SK-N-SH (cell line): ENCODE data around the gene ZNF407. TPM values are rescaled to one million over a fixed set of nuclear protein-coding genes. Genes with fewer than 3 reads are reported as not detected.

Experiments
- CTCF ChIA-PET: fragments of 300-600, 350-600 bp; formaldehyde crosslinking; extraction: SDS; loops from one replicate; lab custom pipeline; 2021; lab: Yijun Ruan, JAX
- POLR2A ChIA-PET: fragments of 350-600 bp; sonication (Branson Sonifier 250); formaldehyde crosslinking; extraction: SDS; loops from one replicate; lab custom pipeline; 2020; ENCODE audit warnings: antibody characterized with exemption, inconsistent platforms; lab: Yijun Ruan, JAX
- DNase-seq: peaks from one replicate; pipeline ENCODE4 v3.0.0; 2012
- H2AFZ ChIP-seq: fragments of 200-600 bp; sonication (generic); 2 replicates; pipeline ENCODE4 v1.8.1; 2016; ENCODE audit warnings: antibody characterized with exemption, mild to moderate bottlenecking, low read depth
- H3F3A ChIP-seq: fragments of 200-600 bp; sonication (generic); replicated peaks from 2 replicates; pipeline ENCODE3; 2016; ENCODE audit warnings: antibody characterized with exemption, mild to moderate bottlenecking; ENCODE audit not compliant: insufficient read depth
- H3K27ac ChIP-seq, 2 experiments: fragments of 200-500 bp in 1 of 2; fragments of 200-600 bp in 1 of 2; sonication (Bioruptor generic) in 1 of 2; sonication (generic), shearing (Covaris generic) in 1 of 2; 2 replicates each; pipeline versions ENCODE4 v1.5.1 to v1.6.1; 2014 to 2016; ENCODE audit warnings: low read depth in 2 of 2, inconsistent platforms in 1 of 2, low read length in 1 of 2, mild to moderate bottlenecking in 1 of 2, mixed read lengths in 1 of 2
- H3K27me3 ChIP-seq: fragments of 200-600 bp; sonication (generic), shearing (Covaris generic); 2 replicates; pipeline ENCODE4 v1.6.1; 2016; ENCODE audit warnings: mixed run types; ENCODE audit not compliant: insufficient read depth
- H3K36me3 ChIP-seq, 2 experiments: fragments of 200-500 bp in 1 of 2; fragments of 200-600 bp in 1 of 2; sonication (Bioruptor generic) in 1 of 2; sonication (generic) in 1 of 2; replicated peaks in 1 of 2; 2 replicates each; pipeline versions ENCODE3 to v1.5.1; 2014 to 2016; ENCODE audit warnings: low read length in 1 of 2, mild to moderate bottlenecking in 1 of 2; ENCODE audit not compliant: insufficient read depth in 2 of 2, control insufficient read depth in 1 of 2
- H3K4me1 ChIP-seq, 2 experiments: fragments of 200-500 bp in 1 of 2; fragments of 200-600 bp in 1 of 2; sonication (Bioruptor generic) in 1 of 2; sonication (generic), shearing (Covaris generic) in 1 of 2; 2 replicates each; pipeline versions ENCODE4 v1.5.1 to v1.6.1; 2014 to 2016; ENCODE audit warnings: low read depth in 1 of 2, low read length in 1 of 2, mixed run types in 1 of 2; ENCODE audit not compliant: insufficient read depth in 2 of 2, control insufficient read depth in 1 of 2
- H3K4me2 ChIP-seq: fragments of 200-600 bp; sonication (generic), shearing (Covaris generic); 2 replicates; pipeline ENCODE4 v1.6.1; 2017; ENCODE audit warnings: mixed run types
- H3K4me3 ChIP-seq, 2 experiments: fragments of 200-500 bp in 1 of 2; fragments of 200-600 bp in 1 of 2; sonication (Bioruptor generic) in 1 of 2; sonication (generic), shearing (Covaris generic) in 1 of 2; 2 replicates each; pipeline versions ENCODE4 v1.5.1 to v1.8.1; 2014 to 2016; ENCODE audit warnings: low read depth in 2 of 2, inconsistent platforms in 1 of 2, low read length in 1 of 2, mild to moderate bottlenecking in 1 of 2, mixed read lengths in 1 of 2, moderate library complexity in 1 of 2
- H3K79me2 ChIP-seq: fragments of 200-600 bp; sonication (generic); 2 replicates; pipeline ENCODE4 v1.8.1; 2017; ENCODE audit warnings: mild to moderate bottlenecking; ENCODE audit not compliant: insufficient read depth
- H3K9ac ChIP-seq: fragments of 200-600 bp; sonication (generic); 2 replicates; pipeline ENCODE4 v1.6.1; 2017; ENCODE audit warnings: mixed run types
- H3K9me2 ChIP-seq: fragments of 200-600 bp; sonication (generic); 2 replicates; pipeline ENCODE4 v1.6.1; 2017; ENCODE audit warnings: mixed run types
- H3K9me3 ChIP-seq: fragments of 200-600 bp; sonication (generic); 2 replicates; pipeline ENCODE4 v1.6.1; 2017; ENCODE audit warnings: mixed run types, mild to moderate bottlenecking, moderate library complexity
- H4K20me1 ChIP-seq: fragments of 200-600 bp; sonication (generic); 2 replicates; pipeline ENCODE4 v1.6.1; 2017; ENCODE audit warnings: mild to moderate bottlenecking, mixed run types; ENCODE audit not compliant: insufficient read depth
- CTCF ChIP-seq: fragments of 200-600 bp; sonication (generic); IDR thresholded peaks from 2 replicates; pipeline ENCODE4 v1.6.1; 2017; ENCODE audit warnings: antibody characterized with exemption, mild to moderate bottlenecking, moderate library complexity
- FOXJ3 ChIP-seq: sonication (generic); formaldehyde crosslinking; IDR thresholded peaks from 2 replicates; pipeline ENCODE4 v1.5.1; 2020; ENCODE audit warnings: mild to moderate bottlenecking, missing genetic modification reagents
- JUND ChIP-seq: IDR thresholded peaks from 2 replicates; pipeline ENCODE4 v1.4.0; 2012
- MAX ChIP-seq: IDR thresholded peaks from 2 replicates; pipeline ENCODE4 v1.4.0; 2012; ENCODE audit warnings: low read depth
- MXI1 ChIP-seq: IDR thresholded peaks from 2 replicates; pipeline ENCODE4 v1.6.1; 2012; ENCODE audit warnings: mild to moderate bottlenecking, low read depth, low read length, improper control_type of control experiment
- NFIC ChIP-seq: IDR thresholded peaks from 2 replicates; pipeline ENCODE4 v1.4.0; 2012; ENCODE audit warnings: borderline replicate concordance
- TAF1 ChIP-seq: IDR thresholded peaks from 2 replicates; pipeline ENCODE4 v1.6.1; 2012; ENCODE audit warnings: low read depth, mild to moderate bottlenecking, low read length, moderate library complexity, borderline replicate concordance
- TCF12 ChIP-seq: IDR thresholded peaks from 2 replicates; pipeline ENCODE4 v1.4.0; 2012
- TEAD4 ChIP-seq: IDR thresholded peaks from 2 replicates; pipeline ENCODE4 v1.4.0; 2012; ENCODE audit warnings: mild to moderate bottlenecking, borderline replicate concordance; ENCODE audit not compliant: insufficient read depth
- USF1 ChIP-seq: IDR thresholded peaks from 2 replicates; pipeline ENCODE4 v1.4.0; 2012; ENCODE audit warnings: low read depth, borderline replicate concordance
- USF2 ChIP-seq: fragments of 150-350 bp; IDR thresholded peaks from 2 replicates; pipeline ENCODE4 v1.6.1; 2017; ENCODE audit warnings: antibody characterized with exemption, low read length, low read depth, borderline replicate concordance
- ZBTB33 ChIP-seq: IDR thresholded peaks from 2 replicates; pipeline ENCODE4 v1.4.0; 2012; ENCODE audit warnings: low read depth, borderline replicate concordance
- WGBS: methylation state at CpG from one replicate; pipeline ENCODE4 v1.1.6; 2017; ENCODE audit warnings: low lambda C conversion rate; 5-methylcytosine and 5-hydroxymethylcytosine counted together
- polyA plus RNA-seq, 3 experiments: library from polyadenylated mRNA; depleted of rRNA; stranded (reverse); fragments of >200 nt; gene quantifications; 2 replicates each; pipeline ENCODE4 v1.2.3, GENCODE V29; 2012

Gene ZNF407
- polyA plus RNA-seq, 1 of the 3 experiments (the other 2 are of a cell fraction): 2.6 TPM

GRCh38 chr18:74905247-74905646 lies 307.6 kb downstream of the ZNF407 start:
- no peaks in the 10 kb centered on the region for H3K9me3 ChIP-seq
- ChIA-PET CTCF (interaction anchor here (0.8 kb wide), 1 partner anchor 8 kb away, joined by 4 read pairs; no protein-coding TSS in a partner anchor), POLR2A (no interaction called here)
- no peaks in the 10 kb centered on the region for H3K27me3 ChIP-seq
- H2AFZ ChIP-seq: no peak overlapping the region
- H3F3A ChIP-seq: no peaks in the 10 kb centered on the region
- H3K4me3 ChIP-seq: no peak overlapping the region
- H3K9ac ChIP-seq: no peak overlapping the region
- H3K79me2 ChIP-seq: no peaks in the 10 kb centered on the region
- H3K9me2 ChIP-seq: no peaks in the 10 kb centered on the region
- WGBS: 88% methylated on average over 15 of the region's 15 CpGs
- TF ChIP-seq JUND (no peak), USF1 (no peak), NFIC (no peak), TCF12 (no peak), ZBTB33 (no peak), MXI1 (no peak), MAX (no peak), TAF1 (no peak), FOXJ3 (CRISPR knock-in tag) (no peak), CTCF (no peak), USF2 (no peak), TEAD4 (no peak)
- no peaks in the 10 kb centered on the region for H4K20me1 ChIP-seq
- H3K36me3 ChIP-seq: peaks cover 0 to 3% of the 10 kb centered on the region in 2 experiments
- no peaks in the 10 kb centered on the region for H3K4me1 ChIP-seq
- no peak for DNase-seq
- no peak overlapping the region for H3K4me2 ChIP-seq
- no peak overlapping the region for H3K27ac ChIP-seq
